Stimulated activated naive CD8-positive, alpha-beta T cell treated with anti-CD3 and anti-CD28 coated beads, Interleukin-15, Interleukin-2, amounts not matched to agents 100 U/mL and 50 U/mL, for 24 hours (primary cell): ENCODE results near the gene CCDC122.

ENCODE experiments used
- ATAC-seq: fragments of 150-1000 bp; cut with Tn5 transposase; one replicate; pipeline ENCODE4 v1.10.0; 2021
- DNase-seq: peaks from one replicate; pipeline ENCODE4 v3.0.0; 2021

The CCDC122 gene

GRCh38 chr13:43878892-43879754, at the start of gene CCDC122:
CCDC122 (minus strand) TSS chr13:43879740; CDS start chr13:43869376, 10,364 bp downstream.
- peak; percentile 88 for ATAC-seq

GRCh38 chr13:43924549-43925245, 45.2 kb upstream of the CCDC122 start:
- no peak for DNase-seq
- ATAC-seq: no peak

More at GRCh38 chr13:43878892-43879754, at the start of gene CCDC122:
- DNase-seq: peak; percentile 82

- DNase-seq: no peak
- ATAC-seq: no peak
Observed at GRCh38 chr13:43920965-43921674, 41.6 kb upstream of the CCDC122 start.

- ATAC-seq: no peak
Observed at GRCh38 chr13:43918636-43919035, 39.1 kb upstream of the CCDC122 start.

GRCh38 chr13:43916828-43917227, 37.3 kb upstream of the CCDC122 start:
- DNase-seq: no peak
- no peak for ATAC-seq

More at GRCh38 chr13:43918636-43919035, 39.1 kb upstream of the CCDC122 start:
- no peak for DNase-seq

GRCh38 chr13:43915451-43915850, 35.9 kb upstream of the CCDC122 start:
- no peak for DNase-seq
- no peak for ATAC-seq

- DNase-seq: no peak
- ATAC-seq: no peak
Observed at GRCh38 chr13:43911871-43912270, 32.3 kb upstream of the CCDC122 start.

GRCh38 chr13:43911278-43911677, 31.7 kb upstream of the CCDC122 start:
- DNase-seq: no peak
- ATAC-seq: no peak

- no peak for DNase-seq
- no peak for ATAC-seq
Observed at GRCh38 chr13:43910856-43911255, 31.3 kb upstream of the CCDC122 start.

- ATAC-seq (peak; percentile 40), DNase-seq (no peak)
Observed at GRCh38 chr13:43908156-43909126, 28.9 kb upstream of the CCDC122 start.

- ATAC-seq (peak; percentile 32), DNase-seq (peak; percentile 9)
Observed at GRCh38 chr13:43905435-43906031, 26.0 kb upstream of the CCDC122 start.

GRCh38 chr13:43895940-43896339, 16.4 kb upstream of the CCDC122 start:
- ATAC-seq (no peak), DNase-seq (no peak)

GRCh38 chr13:43894438-43894837, 14.9 kb upstream of the CCDC122 start:
- no peak for ATAC-seq
- DNase-seq: no peak

GRCh38 chr13:43884222-43884621, 4.7 kb upstream of the CCDC122 start:
- ATAC-seq (no peak), DNase-seq (no peak)

GRCh38 chr13:43883631-43884030, 4.1 kb upstream of the CCDC122 start:
- DNase-seq (no peak), ATAC-seq (no peak)

- DNase-seq: no peak
- ATAC-seq: no peak
Observed at GRCh38 chr13:43881580-43881979, 2.0 kb upstream of the CCDC122 start.

GRCh38 chr13:43880926-43881325, 1.4 kb upstream of the CCDC122 start:
- no peak for DNase-seq
- ATAC-seq: no peak

GRCh38 chr13:43880214-43880855, 795 bp upstream of the CCDC122 start:
- ATAC-seq (no peak), DNase-seq (no peak)

- no peak for DNase-seq
- peak; percentile 62 for ATAC-seq
Observed at GRCh38 chr13:43879755-43880181, 228 bp upstream of the CCDC122 start, which contains the start of gene LACC1. LACC1 (plus strand) TSS chr13:43879904; CDS start chr13:43880986, 1,082 bp downstream.

- ATAC-seq: no peak
- DNase-seq: no peak
Observed at GRCh38 chr13:43877766-43878165, 1.8 kb downstream of the CCDC122 start.
